Trophoblast cell (in vitro differentiated cells and primary cell): ENCODE results near the gene SPACDR.

Source experiments
- DNase-seq, 2 donors: peaks; one replicate each; pipeline ENCODE4 v3.0.0-alpha.2; 2016
- H2AFZ ChIP-seq: 2 replicates; pipeline ENCODE4 v1.6.1; 2013; ENCODE audit warnings: low read length, moderate library complexity, mild to moderate bottlenecking; ENCODE audit not compliant: insufficient read depth, poor library complexity
- H2AK5ac ChIP-seq: 2 replicates; pipeline ENCODE4 v1.6.1; 2013; ENCODE audit warnings: mild to moderate bottlenecking, low read length
- H2BK120ac ChIP-seq: 2 replicates; pipeline ENCODE4 v1.6.1; 2013; ENCODE audit warnings: low read length, mild to moderate bottlenecking, moderate library complexity; ENCODE audit not compliant: insufficient read depth, poor library complexity
- H2BK12ac ChIP-seq: 2 replicates; pipeline ENCODE4 v1.6.1; 2013; ENCODE audit warnings: mild to moderate bottlenecking, low read length, moderate library complexity
- H2BK5ac ChIP-seq: 2 replicates; pipeline ENCODE4 v1.6.1; 2013; ENCODE audit warnings: low read length, low read depth, moderate library complexity, mild to moderate bottlenecking; ENCODE audit not compliant: poor library complexity
- H3K14ac ChIP-seq: 2 replicates; pipeline ENCODE4 v1.6.1; 2013; ENCODE audit warnings: mild to moderate bottlenecking, low read length
- H3K18ac ChIP-seq: 2 replicates; pipeline ENCODE4 v1.6.1; 2013; ENCODE audit warnings: mild to moderate bottlenecking, low read length
- H3K23ac ChIP-seq: 2 replicates; pipeline ENCODE4 v1.6.1; 2013; ENCODE audit warnings: low read length
- H3K27ac ChIP-seq: 2 replicates; pipeline ENCODE4 v1.5.1; 2013; ENCODE audit warnings: low read depth, mild to moderate bottlenecking, inconsistent platforms, low read length, moderate library complexity
- H3K27me3 ChIP-seq: 2 replicates; pipeline ENCODE4 v1.6.1; 2013; ENCODE audit warnings: inconsistent platforms, mild to moderate bottlenecking, low read length, moderate library complexity; ENCODE audit not compliant: insufficient read depth
- H3K36me3 ChIP-seq, 2 experiments: 1 replicate in 1 of 2; 2 replicates in 1 of 2; pipeline ENCODE4 v1.6.1; 2013; ENCODE audit warnings: low read length in 2 of 2, mild to moderate bottlenecking in 2 of 2, moderate library complexity in 1 of 2; ENCODE audit not compliant: insufficient read depth in 2 of 2, control insufficient read depth in 1 of 2
- H3K4ac ChIP-seq: 2 replicates; pipeline ENCODE4 v1.6.1; 2013; ENCODE audit warnings: low read depth, mild to moderate bottlenecking, low read length, moderate library complexity
- H3K4me1 ChIP-seq, 2 experiments: 1 replicate in 1 of 2; 2 replicates in 1 of 2; pipeline ENCODE4 v1.6.1; 2013; ENCODE audit warnings: low read length in 2 of 2, mild to moderate bottlenecking in 2 of 2, moderate library complexity in 1 of 2; ENCODE audit not compliant: insufficient read depth in 2 of 2, control insufficient read depth in 1 of 2
- H3K4me2 ChIP-seq: 2 replicates; pipeline ENCODE4 v1.6.1; 2013; ENCODE audit warnings: inconsistent platforms, mild to moderate bottlenecking, low read length, moderate library complexity
- H3K4me3 ChIP-seq: 2 replicates; pipeline ENCODE4 v1.5.1; 2013; ENCODE audit warnings: mild to moderate bottlenecking, low read depth, low read length, inconsistent platforms
- H3K79me1 ChIP-seq: one replicate; pipeline ENCODE4 v1.6.1; 2013; ENCODE audit warnings: low read length
- H3K79me2 ChIP-seq: 2 replicates; pipeline ENCODE4 v1.6.1; 2013; ENCODE audit warnings: low read length, mild to moderate bottlenecking; ENCODE audit not compliant: control insufficient read depth, insufficient read depth, poor library complexity
- H3K9ac ChIP-seq: 2 replicates; pipeline ENCODE4 v1.6.1; 2013; ENCODE audit warnings: mild to moderate bottlenecking, low read length
- H3K9me3 ChIP-seq: 2 replicates; pipeline ENCODE4 v1.6.1; 2013; ENCODE audit warnings: low read depth, mild to moderate bottlenecking, control low read depth, inconsistent platforms, low read length; ENCODE audit not compliant: insufficient read depth
- H4K12ac ChIP-seq: 2 replicates; pipeline ENCODE4 v1.6.1; 2013; ENCODE audit warnings: low read depth, mild to moderate bottlenecking, low read length, moderate library complexity
- H4K8ac ChIP-seq: 2 replicates; pipeline ENCODE4 v1.6.1; 2013; ENCODE audit warnings: low read depth, mild to moderate bottlenecking, low read length, moderate library complexity
- H4K91ac ChIP-seq: one replicate; pipeline ENCODE4 v1.6.1; 2013; ENCODE audit warnings: low read depth, mild to moderate bottlenecking, low read length, moderate library complexity
- WGBS: extraction: QIAGEN DNeasy Blood & Tissue Kit; methylation state at CpG from one replicate; pipeline ENCODE4 v1.1.7; 2013; ENCODE audit warnings: missing lambda C conversion rate; ENCODE audit not compliant: insufficient read length, insufficient coverage; ENCODE audit errors: extremely low coverage; 5-methylcytosine and 5-hydroxymethylcytosine counted together

Gene SPACDR

GRCh38 chr7:100478958-100479660, 15.0 kb upstream of the SPACDR start, which contains the start of gene TSC22D4:
Gene TSC22D4 (minus strand): TSS chr7:100479214. CDS start chr7:100478038, 1,176 bp downstream.
- peak within 1 kb of the TSS; percentile 77 for H3K27ac ChIP-seq
- peak within 1 kb of the TSS; percentile 8 for H2AK5ac ChIP-seq
- no peak within 1 kb of the TSS for H3K23ac ChIP-seq
- peak within 1 kb of the TSS; percentile 1 for H2BK12ac ChIP-seq
- peaks cover 13% of the 10 kb centered on the region for H3K79me1 ChIP-seq
- no CpG with 5 or more reads among the region's 27 CpGs for WGBS
- peak within 1 kb of the TSS; percentile 86 for H4K91ac ChIP-seq
- H2BK120ac ChIP-seq, result peak within 1 kb of the TSS; percentile 47
- H4K8ac ChIP-seq, result peak within 1 kb of the TSS; percentile 80
- H3K4me3 ChIP-seq, result peak within 1 kb of the TSS; percentile 84
- H2BK5ac ChIP-seq, result peak within 1 kb of the TSS; percentile 55
- no peaks in the 10 kb centered on the region for H3K27me3 ChIP-seq
- H3K4me1 ChIP-seq, result peaks cover 16 to 21% of the 10 kb centered on the region in 2 experiments
- H3K9ac ChIP-seq, result peak within 1 kb of the TSS; percentile 85
- H3K18ac ChIP-seq, result peak within 1 kb of the TSS; percentile 68
- peaks cover 8 to 13% of the 10 kb centered on the region in 2 experiments for H3K36me3 ChIP-seq
- H4K12ac ChIP-seq, result peak within 1 kb of the TSS; percentile 65
- H3K79me2 ChIP-seq, result peaks cover 15% of the 10 kb centered on the region
- H3K4me2 ChIP-seq, result peak within 1 kb of the TSS; percentile 74
- H3K9me3 ChIP-seq, result no peaks in the 10 kb centered on the region
- peak within 1 kb of the TSS; percentile 83 for H3K14ac ChIP-seq
- peak; percentile 72 to 73 for DNase-seq
- peak within 1 kb of the TSS; percentile 89 for H3K4ac ChIP-seq
- H2AFZ ChIP-seq, result peak within 1 kb of the TSS; percentile 33

GRCh38 chr7:100477871-100478267, 13.8 kb upstream of the SPACDR start:
- no peak for DNase-seq
- peak overlapping the region; percentile 84 for H3K4me3 ChIP-seq
- H3K23ac ChIP-seq, result no peak overlapping the region
- H3K9ac ChIP-seq, result peak overlapping the region; percentile 21
- H4K91ac ChIP-seq, result peak overlapping the region; percentile 35
- no peaks in the 10 kb centered on the region for H3K9me3 ChIP-seq
- peak overlapping the region; percentile 31 for H3K14ac ChIP-seq
- WGBS, result no CpG with 5 or more reads among the region's 16 CpGs
- no peak overlapping the region for H2BK12ac ChIP-seq
- no peak overlapping the region for H2AFZ ChIP-seq
- H3K36me3 ChIP-seq, result peaks cover 15 to 17% of the 10 kb centered on the region in 2 experiments
- no peak overlapping the region for H3K18ac ChIP-seq
- no peak overlapping the region for H2BK5ac ChIP-seq
- peaks cover 15 to 19% of the 10 kb centered on the region in 2 experiments for H3K4me1 ChIP-seq
- no peak overlapping the region for H4K8ac ChIP-seq
- H3K79me1 ChIP-seq, result peaks cover 10% of the 10 kb centered on the region
- no peak overlapping the region for H3K27ac ChIP-seq
- H3K4ac ChIP-seq, result peak overlapping the region; percentile 77
- peak overlapping the region; percentile 48 for H4K12ac ChIP-seq
- no peaks in the 10 kb centered on the region for H3K27me3 ChIP-seq
- peak overlapping the region; percentile 31 for H2BK120ac ChIP-seq
- peaks cover 15% of the 10 kb centered on the region for H3K79me2 ChIP-seq
- H3K4me2 ChIP-seq, result peak overlapping the region; percentile 74
- no peak overlapping the region for H2AK5ac ChIP-seq

- Histone ChIP-seq H2BK120ac (peak overlapping the region; percentile 31), H4K91ac (peak overlapping the region; percentile 31), H3K9ac (peak overlapping the region; percentile 42), H3K27me3 (no peaks in the 10 kb centered on the region), H2BK12ac (peak overlapping the region; percentile 15), H3K23ac (no peak overlapping the region), H3K4ac (peak overlapping the region; percentile 60), H2AK5ac (peak overlapping the region; percentile 80), H3K9me3 (no peaks in the 10 kb centered on the region), H2AFZ (no peak overlapping the region), H3K4me3 (no peak overlapping the region), H2BK5ac (no peak overlapping the region), H3K18ac (peak overlapping the region; percentile 37), H4K12ac (no peak overlapping the region), H3K4me1 (peaks cover 13 to 18% of the 10 kb centered on the region in 2 experiments), H3K4me2 (peak overlapping the region; percentile 74), H4K8ac (peak overlapping the region; percentile 37), H3K14ac (no peak overlapping the region), H3K36me3 (peaks cover 17 to 21% of the 10 kb centered on the region in 2 experiments), H3K27ac (no peak overlapping the region), H3K79me2 (peaks cover 15% of the 10 kb centered on the region), H3K79me1 (peaks cover 10% of the 10 kb centered on the region)
- no CpG with 5 or more reads among the region's 30 CpGs for WGBS
- no peak for DNase-seq
Observed at GRCh38 chr7:100476903-100477870, 13.1 kb upstream of the SPACDR start.

GRCh38 chr7:100476101-100476780, 12.2 kb upstream of the SPACDR start:
- no peak for DNase-seq
- Histone ChIP-seq H3K27me3 (no peaks in the 10 kb centered on the region), H3K36me3 (peaks cover 20 to 25% of the 10 kb centered on the region in 2 experiments), H4K8ac (no peak overlapping the region), H3K4ac (no peak overlapping the region), H2BK120ac (no peak overlapping the region), H3K14ac (no peak overlapping the region), H3K23ac (no peak overlapping the region), H4K91ac (no peak overlapping the region), H3K4me1 (peaks cover 13 to 18% of the 10 kb centered on the region in 2 experiments), H3K9me3 (no peaks in the 10 kb centered on the region), H3K4me3 (no peak overlapping the region), H2BK12ac (no peak overlapping the region), H3K27ac (no peak overlapping the region), H2BK5ac (no peak overlapping the region), H3K79me1 (peaks cover 10% of the 10 kb centered on the region), H2AFZ (no peak overlapping the region), H3K79me2 (peaks cover 15% of the 10 kb centered on the region), H3K18ac (no peak overlapping the region), H3K4me2 (peak overlapping the region; percentile 29), H4K12ac (no peak overlapping the region), H3K9ac (no peak overlapping the region), H2AK5ac (no peak overlapping the region)
- no CpG with 5 or more reads among the region's 6 CpGs for WGBS
